H1 (cell line): ENCODE data around the gene CTNNBL1.

ENCODE experiments used
- CTCF ChIP-seq, 3 experiments: IDR thresholded peaks; 1 replicate in 2 of 3; 2 replicates in 1 of 3; pipeline versions ENCODE4 v1.5.1 to v1.6.1; 2011; ENCODE audit warnings: low read length in 3 of 3, mild to moderate bottlenecking in 3 of 3, inconsistent platforms in 2 of 3, low read depth in 1 of 3, moderate library complexity in 1 of 3; ENCODE audit not compliant: insufficient read depth in 1 of 3; ENCODE audit errors: control extremely low read depth in 1 of 3
- EZH2 ChIP-seq: fragments of 200-600 bp; sonication (generic); IDR thresholded peaks from 2 replicates; pipeline ENCODE4 v1.7.1; 2012; ENCODE audit warnings: low read depth, mild to moderate bottlenecking, moderate library complexity, low read length, inconsistent platforms; ENCODE audit not compliant: severe bottlenecking
- RFX5 ChIP-seq: IDR thresholded peaks from 2 replicates; pipeline ENCODE4 v1.6.1; 2011; ENCODE audit warnings: low read depth, low read length, improper control_type of control experiment, borderline replicate concordance

- TF ChIP-seq CTCF (IDR thresholded peaks at IDR 0.05; ENCODE audit: control extremely low read depth in 1 of 3, insufficient read depth in 1 of 3, low read depth in 1 of 3, low read length in 3 of 3): peak in 1 of 3 experiments; percentile 13; a peak in 1 of 4 replicates
- TF ChIP-seq RFX5: no peak
- TF ChIP-seq EZH2: no peak
Observed at GRCh38 chr20:37899105-37900045, 205.5 kb downstream of the CTNNBL1 start.
